Uterus (tissue), 4 donors: ENCODE results near the gene POLR1F. TPM values are rescaled to one million over a fixed set of nuclear protein-coding genes. Genes with fewer than 3 reads are reported as not detected.
"Not testable (repeated sequence)": the region's sequence is repeated elsewhere in the genome, so short reads cannot be mapped to it uniquely, and the experiment has no call there.

ENCODE experiments used
- DNase-seq, 2 donors: peaks; one replicate each; pipeline ENCODE4 v3.0.0-alpha.2; 2019 to 2020
- H3K27ac ChIP-seq, 2 donors: fragments of 200-600 bp; sonication (generic); 1 replicate in 1 of 2; 2 replicates in 1 of 2; pipeline ENCODE4 v1.5.1; 2016 to 2018
- H3K27me3 ChIP-seq, 2 donors: fragments of 200-600 bp; sonication (generic); one replicate each; pipeline ENCODE4 v1.5.1; 2018 to 2019; ENCODE audit warnings: control low read depth in 1 of 2
- H3K36me3 ChIP-seq, 2 donors: fragments of 200-600 bp; sonication (generic); one replicate each; pipeline ENCODE4 v1.5.1; 2019; ENCODE audit warnings: control low read depth in 1 of 2
- H3K4me1 ChIP-seq, 2 donors: fragments of 200-600 bp; sonication (generic); one replicate each; pipeline ENCODE4 v1.5.1; 2018 to 2019; ENCODE audit warnings: control low read depth in 1 of 2
- H3K4me3 ChIP-seq, 2 donors: fragments of 200-600 bp; sonication (generic); 1 replicate in 1 of 2; 2 replicates in 1 of 2; pipeline ENCODE4 v1.5.1; 2018 to 2019; ENCODE audit warnings: mild to moderate bottlenecking in 1 of 2
- H3K9me3 ChIP-seq, 2 donors: fragments of 200-600 bp; sonication (generic); one replicate each; pipeline ENCODE4 v1.5.1; 2019; ENCODE audit warnings: control low read depth in 1 of 2
- POLR2A ChIP-seq, 2 donors: fragments of 450-650 bp; IDR thresholded peaks; one replicate each; pipeline ENCODE4 v1.6.1; 2016; ENCODE audit warnings: antibody characterized with exemption in 2 of 2, mild to moderate bottlenecking in 1 of 2, moderate library complexity in 1 of 2
- intact Hi-C: fragments of 100-400 bp; cut with DNase I; formaldehyde crosslinking; loops from one replicate; pipeline ENCODE4 v1.15.1; 2023; ENCODE audit warnings: low total_unique reads
- total RNA-seq, 4 donors: library from RNA; depleted of rRNA in 3 of 4; stranded (reverse); fragments of >200 nt in 3 of 4; gene quantifications; one replicate each; pipeline versions ENCODE4 v1.1.0 to v1.2.4, GENCODE V29; 2014 to 2023
- TF ChIP-seq, protein P1 (sequence below), 4 experiments: fragments of 200-600 bp in 2 of 4; fragments of 450-650 bp in 2 of 4; sonication (generic) in 2 of 4; IDR thresholded peaks; one replicate each; pipeline ENCODE4 v1.5.1; 2016 to 2019; ENCODE audit warnings: antibody characterized with exemption in 4 of 4, mild to moderate bottlenecking in 2 of 4, moderate library complexity in 1 of 4
- donor health status: DM: yes; HTN: yes; CAD: no.

The POLR1F gene
- total RNA-seq, 4 donors from 2014 or later, result 5.6 to 30.8 (median 12.1) TPM

DNA sequence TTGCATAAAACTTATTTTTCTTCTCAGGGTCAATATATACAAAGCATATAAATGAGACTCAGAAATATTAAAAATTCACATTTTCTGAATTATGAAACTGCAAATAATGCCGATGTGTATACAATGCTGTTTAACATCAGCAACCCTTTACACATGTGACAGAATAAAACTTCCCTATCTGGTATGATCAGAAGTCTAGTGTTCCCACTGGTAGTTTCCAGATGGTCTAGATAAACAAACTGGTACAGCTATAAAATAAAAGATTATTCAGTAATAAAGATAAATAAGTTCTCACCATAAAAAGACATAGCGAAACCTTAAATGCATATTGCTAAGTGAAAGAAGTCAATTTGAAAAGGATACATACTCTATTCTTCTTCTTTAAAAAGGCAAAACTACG, 7.9 kb downstream of the POLR1F start:
- no peak overlapping the region for H3K27ac ChIP-seq
- no peaks in the 10 kb centered on the region for H3K9me3 ChIP-seq
- no peak for DNase-seq
- no peak overlapping the region for H3K4me3 ChIP-seq
- no peaks in the 10 kb centered on the region for H3K27me3 ChIP-seq
- H3K36me3 ChIP-seq, result no peaks in the 10 kb centered on the region
- intact Hi-C loops, result no loop called here
- no peak for TF ChIP-seq POLR2A (IDR thresholded peaks at IDR 0.05)
- TF ChIP-seq, protein P1, sequence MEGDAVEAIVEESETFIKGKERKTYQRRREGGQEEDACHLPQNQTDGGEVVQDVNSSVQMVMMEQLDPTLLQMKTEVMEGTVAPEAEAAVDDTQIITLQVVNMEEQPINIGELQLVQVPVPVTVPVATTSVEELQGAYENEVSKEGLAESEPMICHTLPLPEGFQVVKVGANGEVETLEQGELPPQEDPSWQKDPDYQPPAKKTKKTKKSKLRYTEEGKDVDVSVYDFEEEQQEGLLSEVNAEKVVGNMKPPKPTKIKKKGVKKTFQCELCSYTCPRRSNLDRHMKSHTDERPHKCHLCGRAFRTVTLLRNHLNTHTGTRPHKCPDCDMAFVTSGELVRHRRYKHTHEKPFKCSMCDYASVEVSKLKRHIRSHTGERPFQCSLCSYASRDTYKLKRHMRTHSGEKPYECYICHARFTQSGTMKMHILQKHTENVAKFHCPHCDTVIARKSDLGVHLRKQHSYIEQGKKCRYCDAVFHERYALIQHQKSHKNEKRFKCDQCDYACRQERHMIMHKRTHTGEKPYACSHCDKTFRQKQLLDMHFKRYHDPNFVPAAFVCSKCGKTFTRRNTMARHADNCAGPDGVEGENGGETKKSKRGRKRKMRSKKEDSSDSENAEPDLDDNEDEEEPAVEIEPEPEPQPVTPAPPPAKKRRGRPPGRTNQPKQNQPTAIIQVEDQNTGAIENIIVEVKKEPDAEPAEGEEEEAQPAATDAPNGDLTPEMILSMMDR (IDR thresholded peaks at IDR 0.05), result no peak
- no peaks in the 10 kb centered on the region for H3K4me1 ChIP-seq

- no peaks in the 10 kb centered on the region for H3K9me3 ChIP-seq
- no peak for DNase-seq
- H3K4me3 ChIP-seq, result no peak overlapping the region
- TF ChIP-seq, protein P1 (IDR thresholded peaks at IDR 0.05), result no peak
- TF ChIP-seq POLR2A (IDR thresholded peaks at IDR 0.05), result no peak
- no peaks in the 10 kb centered on the region for H3K4me1 ChIP-seq
- intact Hi-C loops, result no loop called here
- no peaks in the 10 kb centered on the region for H3K36me3 ChIP-seq
- H3K27me3 ChIP-seq, result no peaks in the 10 kb centered on the region
- H3K27ac ChIP-seq, result no peak overlapping the region
Observed at GRCh38 chr7:19698331-19698730, 10.5 kb downstream of the POLR1F start.

DNA sequence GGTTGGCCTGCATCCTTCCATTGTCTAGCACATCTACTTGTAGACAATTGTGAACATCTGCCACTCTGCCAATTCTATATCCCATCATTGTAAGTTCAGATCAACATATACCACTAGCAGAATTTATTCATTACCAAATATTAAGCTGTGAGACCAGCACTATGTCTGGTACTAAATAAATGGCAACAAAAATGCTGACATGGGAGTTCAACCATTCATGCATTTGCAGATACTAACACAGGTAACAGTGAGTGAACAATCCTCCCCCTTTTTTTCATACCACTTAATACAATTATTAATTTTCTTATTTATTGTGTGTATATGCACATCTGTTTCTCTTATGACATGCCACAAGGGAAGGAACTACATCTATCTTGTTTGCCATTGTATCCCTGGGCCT, 11.9 kb downstream of the POLR1F start:
- TF ChIP-seq, protein P1 (IDR thresholded peaks at IDR 0.05), result no peak
- TF ChIP-seq POLR2A (IDR thresholded peaks at IDR 0.05), result no peak
- Histone ChIP-seq H3K27me3 (no peaks in the 10 kb centered on the region), H3K36me3 (no peaks in the 10 kb centered on the region), H3K4me3 (no peak overlapping the region), H3K4me1 (no peaks in the 10 kb centered on the region), H3K27ac (no peak overlapping the region), H3K9me3 (no peaks in the 10 kb centered on the region)
- DNase-seq, result no peak
- intact Hi-C loops, result no loop called here

- DNase-seq, result no peak
- intact Hi-C loops, result no loop called here
- H3K27me3 ChIP-seq, result no peaks in the 10 kb centered on the region
- H3K9me3 ChIP-seq, result no peaks in the 10 kb centered on the region
- H3K36me3 ChIP-seq, result no peaks in the 10 kb centered on the region
- no peaks in the 10 kb centered on the region for H3K4me1 ChIP-seq
- no peak overlapping the region for H3K4me3 ChIP-seq
- H3K27ac ChIP-seq, result no peak overlapping the region
- no peak for TF ChIP-seq POLR2A (IDR thresholded peaks at IDR 0.05)
- TF ChIP-seq, protein P1 (IDR thresholded peaks at IDR 0.05), result no peak
Observed at GRCh38 chr7:19692111-19692828, 16.6 kb downstream of the POLR1F start.

DNA sequence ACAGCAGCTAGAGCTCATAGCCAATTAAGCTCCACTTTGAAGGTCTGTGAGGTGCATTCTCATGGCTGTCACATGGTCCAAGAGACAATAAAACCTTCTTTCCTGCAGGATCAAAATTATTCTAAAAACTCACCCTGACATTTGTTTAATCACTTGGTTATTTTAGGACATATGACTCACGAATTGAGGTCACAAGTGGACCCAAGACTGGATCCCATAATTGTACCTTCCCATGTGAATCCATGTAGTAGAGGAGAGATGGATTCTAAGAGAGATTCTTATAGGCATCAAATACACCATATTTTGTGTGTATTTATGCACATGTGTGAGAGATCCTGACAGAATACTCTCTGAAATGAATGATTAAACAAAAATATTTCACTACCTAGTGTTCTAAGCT, 18.1 kb downstream of the POLR1F start:
- Histone ChIP-seq H3K27me3 (no peaks in the 10 kb centered on the region), H3K9me3 (no peaks in the 10 kb centered on the region), H3K4me1 (no peaks in the 10 kb centered on the region), H3K4me3 (no peak overlapping the region), H3K36me3 (no peaks in the 10 kb centered on the region), H3K27ac (no peak overlapping the region)
- TF ChIP-seq, protein P1 (IDR thresholded peaks at IDR 0.05), result no peak
- no peak for TF ChIP-seq POLR2A (IDR thresholded peaks at IDR 0.05)
- DNase-seq, result no peak
- intact Hi-C loops, result no loop called here

DNA sequence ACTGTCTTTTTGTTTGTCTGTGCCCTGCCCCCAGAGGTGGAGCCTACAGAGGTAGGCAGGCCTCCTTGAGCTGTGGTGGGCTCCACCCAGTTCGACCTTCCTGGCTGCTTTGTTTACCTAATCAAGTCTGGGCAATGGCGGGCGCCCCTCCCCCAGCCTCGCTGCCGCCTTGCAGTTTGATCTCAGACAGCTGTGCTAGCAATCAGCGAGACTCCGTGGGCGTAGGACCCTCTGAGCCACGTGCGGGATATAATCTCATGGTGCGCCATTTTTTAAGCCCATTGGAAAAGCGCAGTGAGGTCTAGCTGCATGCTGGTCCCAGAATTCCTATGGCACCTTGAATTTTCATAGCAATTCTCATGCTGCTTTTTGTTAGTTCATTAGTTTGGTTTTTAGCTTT, 19.7 kb downstream of the POLR1F start:
- H3K4me3 ChIP-seq, H3K27ac ChIP-seq, H3K4me1 ChIP-seq, intact Hi-C loops, DNase-seq, H3K9me3 ChIP-seq, H3K36me3 ChIP-seq, H3K27me3 ChIP-seq: not testable (repeated sequence)
